GM19372 (cell line): ENCODE measurements around the gene PNKD.
A peak's percentile ranks its signal among the peaks of the same experiment; 100 is the strongest.

Experiments used
- ATAC-seq: cut with Tn5 transposase; IDR thresholded peaks from one replicate; pipeline ENCODE4 v1.9.1; 2021; ENCODE audit warnings: mild to moderate bottlenecking, low read depth, moderate library complexity; ENCODE audit not compliant: unreplicated experiment

PNKD gene

GRCh38 chr2:218334531-218334930 is 64.2 kb downstream of the PNKD start:
- ATAC-seq, result no peak

GRCh38 chr2:218340656-218341055 is 70.3 kb downstream of the PNKD start:
- no peak for ATAC-seq

GRCh38 chr2:218341381-218341780 is 71.1 kb downstream of the PNKD start:
- no peak for ATAC-seq

GRCh38 chr2:218342837-218343236 is 72.5 kb downstream of the PNKD start:
- no peak for ATAC-seq

GRCh38 chr2:218343591-218343990 is 73.3 kb downstream of the PNKD start:
- ATAC-seq, result no peak

- no peak for ATAC-seq
Observed at GRCh38 chr2:218344090-218344754, 73.9 kb downstream of the PNKD start.

GRCh38 chr2:218344755-218345417 is 74.6 kb downstream of the PNKD start:
- ATAC-seq, result no peak

- no peak for ATAC-seq
Observed at GRCh38 chr2:218345491-218346236, 75.3 kb downstream of the PNKD start.

- ATAC-seq, result no peak
Observed at GRCh38 chr2:218347172-218347571, 76.9 kb downstream of the PNKD start.

GRCh38 chr2:218354045-218354444 is 83.7 kb downstream of the PNKD start:
- ATAC-seq, result no peak

- no peak for ATAC-seq
Observed at GRCh38 chr2:218354850-218355443, 84.6 kb downstream of the PNKD start.

GRCh38 chr2:218357236-218358177 is 87.2 kb downstream of the PNKD start:
- ATAC-seq, result no peak

- ATAC-seq, result no peak
Observed at GRCh38 chr2:218360453-218360852, 90.1 kb downstream of the PNKD start.

- no peak for ATAC-seq
Observed at GRCh38 chr2:218362606-218363005, 92.3 kb downstream of the PNKD start.

GRCh38 chr2:218363736-218364135 is 93.4 kb downstream of the PNKD start:
- ATAC-seq, result no peak

GRCh38 chr2:218364196-218364595 is 93.9 kb downstream of the PNKD start:
- no peak for ATAC-seq

- ATAC-seq, result no peak
Observed at GRCh38 chr2:218366621-218367414, 96.5 kb downstream of the PNKD start.

GRCh38 chr2:218367415-218368149 is 97.3 kb downstream of the PNKD start:
- ATAC-seq, result peak; percentile 95

- no peak for ATAC-seq
Observed at GRCh38 chr2:218368150-218368528, 97.8 kb downstream of the PNKD start.
